ENCODE results near the gene MOSMO. TPM values are rescaled to one million over a fixed set of nuclear protein-coding genes. Genes with fewer than 3 reads are reported as not detected.

The MOSMO gene
- polyA plus RNA-seq, 1 of the 3 experiments (the other 2 are of a cell fraction), result 8.0 TPM

DNA sequence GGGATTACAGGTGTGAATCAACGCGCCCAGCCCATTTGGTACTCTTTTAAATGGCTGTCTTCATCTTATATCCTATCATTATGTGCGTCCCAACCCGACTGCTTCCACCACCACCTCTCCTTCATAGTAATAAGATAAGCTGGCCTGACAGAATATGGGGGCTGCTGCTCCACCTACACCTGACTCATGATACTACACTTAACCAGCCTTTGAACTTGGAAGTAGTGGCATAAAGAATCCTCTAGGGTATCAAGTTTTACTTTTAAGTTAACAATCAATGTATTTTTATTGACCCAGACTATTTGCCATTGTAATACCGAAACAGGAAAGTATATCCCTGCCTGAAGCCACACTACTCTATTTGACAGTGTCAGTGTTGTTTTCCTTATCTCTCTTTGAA is 25.8 kb upstream of the MOSMO start:
- Histone ChIP-seq H3K27me3 (ENCODE audit: insufficient read depth) (no peaks in the 10 kb centered on the region), H3K4me1 (ENCODE audit: control insufficient read depth in 1 of 2, insufficient read depth in 2 of 2, low read depth in 1 of 2, low read length in 1 of 2) (no peaks in the 10 kb centered on the region), H3K36me3 (replicated peaks in 1 of 2; ENCODE audit: control insufficient read depth in 1 of 2, insufficient read depth in 2 of 2, low read length in 1 of 2) (peaks cover 70 to 72% of the 10 kb centered on the region in 2 experiments), H2AFZ (ENCODE audit: low read depth) (no peak overlapping the region), H3K9ac (no peak overlapping the region), H3K9me2 (no peaks in the 10 kb centered on the region), H3K27ac (ENCODE audit: low read depth in 2 of 2, low read length in 1 of 2) (no peak overlapping the region), H3K4me2 (no peak overlapping the region), H4K20me1 (ENCODE audit: insufficient read depth) (no peaks in the 10 kb centered on the region), H3K4me3 (ENCODE audit: low read depth in 2 of 2, low read length in 1 of 2) (no peak overlapping the region), H3F3A (replicated peaks; ENCODE audit: insufficient read depth) (peaks cover 7% of the 10 kb centered on the region), H3K79me2 (ENCODE audit: insufficient read depth) (no peaks in the 10 kb centered on the region; the same call in 1 of the 2 replicates), H3K9me3 (no peaks in the 10 kb centered on the region)
- TF ChIP-seq RCOR1 (IDR thresholded peaks at IDR 0.05; ENCODE audit: low read length) (no peak), JUND (IDR thresholded peaks at IDR 0.05) (no peak), EP300 (IDR thresholded peaks at IDR 0.05; ENCODE audit: borderline replicate concordance in 1 of 2, low read depth in 1 of 2, low read length in 1 of 2) (no peak), YY1 (IDR thresholded peaks at IDR 0.05; ENCODE audit: low read depth) (no peak), RFX5 (IDR thresholded peaks at IDR 0.05; ENCODE audit: low read length) (no peak), POLR2AphosphoS5 (IDR thresholded peaks at IDR 0.05; ENCODE audit: low read depth, low read length) (no peak), FOXM1 (IDR thresholded peaks at IDR 0.05; ENCODE audit: low read depth) (no peak), GATA2 (CRISPR knock-in tag; IDR thresholded peaks at IDR 0.05) (no peak), RXRA (IDR thresholded peaks at IDR 0.05; ENCODE audit: borderline replicate concordance, low read depth) (no peak), TAF1 (IDR thresholded peaks at IDR 0.05; ENCODE audit: borderline replicate concordance, low read depth, low read length) (no peak), GABPA (IDR thresholded peaks at IDR 0.05; ENCODE audit: low read depth) (no peak), EZH2phosphoT487 (IDR thresholded peaks at IDR 0.05; ENCODE audit: borderline replicate concordance, low read depth) (no peak), TEAD4 (IDR thresholded peaks at IDR 0.05; ENCODE audit: borderline replicate concordance, insufficient read depth) (no peak)
- TF ChIP-seq, protein P1, sequence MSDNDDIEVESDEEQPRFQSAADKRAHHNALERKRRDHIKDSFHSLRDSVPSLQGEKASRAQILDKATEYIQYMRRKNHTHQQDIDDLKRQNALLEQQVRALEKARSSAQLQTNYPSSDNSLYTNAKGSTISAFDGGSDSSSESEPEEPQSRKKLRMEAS (IDR thresholded peaks at IDR 0.05; ENCODE audit: low read depth), result no peak
- TF ChIP-seq, protein P2, sequence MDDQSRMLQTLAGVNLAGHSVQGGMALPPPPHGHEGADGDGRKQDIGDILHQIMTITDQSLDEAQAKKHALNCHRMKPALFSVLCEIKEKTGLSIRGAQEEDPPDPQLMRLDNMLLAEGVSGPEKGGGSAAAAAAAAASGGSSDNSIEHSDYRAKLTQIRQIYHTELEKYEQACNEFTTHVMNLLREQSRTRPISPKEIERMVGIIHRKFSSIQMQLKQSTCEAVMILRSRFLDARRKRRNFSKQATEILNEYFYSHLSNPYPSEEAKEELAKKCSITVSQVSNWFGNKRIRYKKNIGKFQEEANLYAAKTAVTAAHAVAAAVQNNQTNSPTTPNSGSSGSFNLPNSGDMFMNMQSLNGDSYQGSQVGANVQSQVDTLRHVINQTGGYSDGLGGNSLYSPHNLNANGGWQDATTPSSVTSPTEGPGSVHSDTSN (IDR thresholded peaks at IDR 0.05), result no peak
- TF ChIP-seq, protein P3, sequence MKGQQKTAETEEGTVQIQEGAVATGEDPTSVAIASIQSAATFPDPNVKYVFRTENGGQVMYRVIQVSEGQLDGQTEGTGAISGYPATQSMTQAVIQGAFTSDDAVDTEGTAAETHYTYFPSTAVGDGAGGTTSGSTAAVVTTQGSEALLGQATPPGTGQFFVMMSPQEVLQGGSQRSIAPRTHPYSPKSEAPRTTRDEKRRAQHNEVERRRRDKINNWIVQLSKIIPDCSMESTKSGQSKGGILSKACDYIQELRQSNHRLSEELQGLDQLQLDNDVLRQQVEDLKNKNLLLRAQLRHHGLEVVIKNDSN (IDR thresholded peaks at IDR 0.05; ENCODE audit: borderline replicate concordance, low read depth), result no peak
- WGBS (ENCODE audit: low lambda C conversion rate), result 96% methylated on average over 5 of the region's 5 CpGs
- DNase-seq, result no peak
- POLR2A ChIA-PET, result no interaction called here
- CTCF ChIA-PET, result interaction anchor here (1.6 kb wide), 1 partner anchor 96 kb away, joined by 5 read pairs; no protein-coding TSS in a partner anchor

DNA sequence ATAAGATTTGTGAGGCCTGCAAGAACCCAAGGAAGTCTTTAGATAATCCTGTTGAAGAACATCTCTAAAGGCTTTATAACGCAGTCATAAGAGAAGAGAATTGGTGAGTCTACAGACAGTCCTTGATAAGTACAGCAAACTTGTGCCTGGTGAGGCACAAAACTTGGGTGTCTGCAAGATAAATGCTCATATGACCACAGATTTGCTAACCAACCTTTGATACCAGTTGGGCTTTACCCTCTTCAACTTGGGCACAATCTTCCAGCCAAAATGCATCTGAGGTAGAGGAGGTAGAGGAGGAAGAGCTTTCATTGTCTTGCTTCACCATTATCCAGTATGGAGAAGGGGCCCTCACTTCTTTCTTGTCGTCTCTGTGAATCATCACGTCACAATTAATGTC is 23.8 kb upstream of the MOSMO start:
- peaks cover 7% of the 10 kb centered on the region for H3F3A ChIP-seq (replicated peaks; ENCODE audit: insufficient read depth)
- POLR2A ChIA-PET, result no interaction called here

More for the DNA sequence above, 23.8 kb upstream of the MOSMO start:
- H3K27ac ChIP-seq (ENCODE audit: low read depth in 2 of 2, low read length in 1 of 2), result no peak overlapping the region
- no peak overlapping the region for H3K4me3 ChIP-seq (ENCODE audit: low read depth in 2 of 2, low read length in 1 of 2)
- H3K36me3 ChIP-seq (replicated peaks in 1 of 2; ENCODE audit: control insufficient read depth in 1 of 2, insufficient read depth in 2 of 2, low read length in 1 of 2), result peaks cover 52% of the 10 kb centered on the region in 2 experiments
- H3K9me2 ChIP-seq, result no peaks in the 10 kb centered on the region
- H3K4me2 ChIP-seq, result no peak overlapping the region
- no peaks in the 10 kb centered on the region for H3K9me3 ChIP-seq
- no peak for DNase-seq
- TF ChIP-seq EP300 (IDR thresholded peaks at IDR 0.05; ENCODE audit: borderline replicate concordance in 1 of 2, low read depth in 1 of 2, low read length in 1 of 2), result no peak
- TF ChIP-seq, protein P4, sequence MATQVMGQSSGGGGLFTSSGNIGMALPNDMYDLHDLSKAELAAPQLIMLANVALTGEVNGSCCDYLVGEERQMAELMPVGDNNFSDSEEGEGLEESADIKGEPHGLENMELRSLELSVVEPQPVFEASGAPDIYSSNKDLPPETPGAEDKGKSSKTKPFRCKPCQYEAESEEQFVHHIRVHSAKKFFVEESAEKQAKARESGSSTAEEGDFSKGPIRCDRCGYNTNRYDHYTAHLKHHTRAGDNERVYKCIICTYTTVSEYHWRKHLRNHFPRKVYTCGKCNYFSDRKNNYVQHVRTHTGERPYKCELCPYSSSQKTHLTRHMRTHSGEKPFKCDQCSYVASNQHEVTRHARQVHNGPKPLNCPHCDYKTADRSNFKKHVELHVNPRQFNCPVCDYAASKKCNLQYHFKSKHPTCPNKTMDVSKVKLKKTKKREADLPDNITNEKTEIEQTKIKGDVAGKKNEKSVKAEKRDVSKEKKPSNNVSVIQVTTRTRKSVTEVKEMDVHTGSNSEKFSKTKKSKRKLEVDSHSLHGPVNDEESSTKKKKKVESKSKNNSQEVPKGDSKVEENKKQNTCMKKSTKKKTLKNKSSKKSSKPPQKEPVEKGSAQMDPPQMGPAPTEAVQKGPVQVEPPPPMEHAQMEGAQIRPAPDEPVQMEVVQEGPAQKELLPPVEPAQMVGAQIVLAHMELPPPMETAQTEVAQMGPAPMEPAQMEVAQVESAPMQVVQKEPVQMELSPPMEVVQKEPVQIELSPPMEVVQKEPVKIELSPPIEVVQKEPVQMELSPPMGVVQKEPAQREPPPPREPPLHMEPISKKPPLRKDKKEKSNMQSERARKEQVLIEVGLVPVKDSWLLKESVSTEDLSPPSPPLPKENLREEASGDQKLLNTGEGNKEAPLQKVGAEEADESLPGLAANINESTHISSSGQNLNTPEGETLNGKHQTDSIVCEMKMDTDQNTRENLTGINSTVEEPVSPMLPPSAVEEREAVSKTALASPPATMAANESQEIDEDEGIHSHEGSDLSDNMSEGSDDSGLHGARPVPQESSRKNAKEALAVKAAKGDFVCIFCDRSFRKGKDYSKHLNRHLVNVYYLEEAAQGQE (IDR thresholded peaks at IDR 0.05; ENCODE audit: low read depth, low read length), result no peak
- TF ChIP-seq, protein P1 (IDR thresholded peaks at IDR 0.05; ENCODE audit: low read depth), result no peak
- TF ChIP-seq NFIC (IDR thresholded peaks at IDR 0.05; ENCODE audit: borderline replicate concordance), result no peak
- TF ChIP-seq GABPA (IDR thresholded peaks at IDR 0.05; ENCODE audit: low read depth), result no peak
- no peak for TF ChIP-seq FOXM1 (IDR thresholded peaks at IDR 0.05; ENCODE audit: low read depth)
- TF ChIP-seq RXRA (IDR thresholded peaks at IDR 0.05; ENCODE audit: borderline replicate concordance, low read depth), result no peak
- no peak for TF ChIP-seq ELF1 (IDR thresholded peaks at IDR 0.05)
- no peak for TF ChIP-seq TAF1 (IDR thresholded peaks at IDR 0.05; ENCODE audit: borderline replicate concordance, low read depth, low read length)
- TF ChIP-seq TCF12 (IDR thresholded peaks at IDR 0.05), result no peak
- TF ChIP-seq RFX5 (IDR thresholded peaks at IDR 0.05; ENCODE audit: low read length), result no peak
- no peak for TF ChIP-seq JUND (IDR thresholded peaks at IDR 0.05)
- WGBS (ENCODE audit: low lambda C conversion rate), result 92% methylated on average over 3 of the region's 3 CpGs
- no peak overlapping the region for H3K9ac ChIP-seq
- H3K79me2 ChIP-seq (ENCODE audit: insufficient read depth), result no peaks in the 10 kb centered on the region; the same call in 1 of the 2 replicates
- no peaks in the 10 kb centered on the region for H4K20me1 ChIP-seq (ENCODE audit: insufficient read depth)
- H2AFZ ChIP-seq (ENCODE audit: low read depth), result no peak overlapping the region
- no peaks in the 10 kb centered on the region; a peak in 1 of 4 replicates for H3K4me1 ChIP-seq (ENCODE audit: control insufficient read depth in 1 of 2, insufficient read depth in 2 of 2, low read depth in 1 of 2, low read length in 1 of 2)
- CTCF ChIA-PET, result interaction anchor here (0.7 to 1.8 kb wide), 4 partner anchors 19 to 290 kb away, joined by 3 to 6 read pairs (median 4); no protein-coding TSS in a partner anchor
- H3K27me3 ChIP-seq (ENCODE audit: insufficient read depth), result no peaks in the 10 kb centered on the region
